CD4-positive, alpha-beta T cell (primary cell): ENCODE data around the gene TANGO2. TPM values are rescaled to one million over a fixed set of nuclear protein-coding genes. Genes with fewer than 3 reads are reported as not detected.

ENCODE experiments used
- ATAC-seq: fragments of 200-7000 bp; cut with Tn5 transposase; one replicate; pipeline ENCODE4 v1.10.0; 2022; ENCODE audit warnings: mild to moderate bottlenecking; ENCODE audit not compliant: poor library complexity
- CTCF ChIA-PET: fragments of 350-600 bp; sonication (Branson Sonifier 250); formaldehyde crosslinking; loops from one replicate; lab custom pipeline; 2021; ENCODE audit warnings: antibody characterized with exemption, inconsistent platforms; lab: Charles Lee
- POLR2A ChIA-PET: fragments of 350-600 bp; sonication (Branson Sonifier 250); formaldehyde crosslinking; loops from one replicate; lab custom pipeline; 2021; ENCODE audit warnings: antibody characterized with exemption, inconsistent platforms; lab: Charles Lee
- DNase-seq, 14 experiments: peaks; one replicate each; pipeline ENCODE4 v3.0.0-alpha.2; 2013 to 2020; ENCODE audit warnings: mixed read lengths in 2 of 14
- H3K27ac ChIP-seq, 2 donors: one replicate each; pipeline versions ENCODE4 v1.5.1 to v1.7.0; 2013; ENCODE audit warnings: low read length in 2 of 2, low read depth in 1 of 2, mild to moderate bottlenecking in 1 of 2
- H3K27me3 ChIP-seq, 2 experiments: 1 replicate in 1 of 2; 2 replicates in 1 of 2; pipeline versions ENCODE4 v1.6.1 to v1.7.0; 2013; ENCODE audit warnings: low read length in 2 of 2, control low read depth in 1 of 2, mild to moderate bottlenecking in 1 of 2, moderate library complexity in 1 of 2; ENCODE audit not compliant: insufficient read depth in 2 of 2, control insufficient read depth in 1 of 2
- H3K36me3 ChIP-seq: one replicate; pipeline ENCODE4 v1.6.1; 2013; ENCODE audit warnings: low read length, control low read depth; ENCODE audit not compliant: insufficient read depth
- H3K4me1 ChIP-seq: one replicate; pipeline ENCODE4 v1.6.1; 2013; ENCODE audit warnings: low read length, control low read depth; ENCODE audit not compliant: insufficient read depth
- H3K4me3 ChIP-seq: one replicate; pipeline ENCODE4 v1.5.1; 2013; ENCODE audit warnings: mild to moderate bottlenecking, low read length, moderate library complexity
- H3K9me3 ChIP-seq, 2 experiments: 1 replicate in 1 of 2; 2 replicates in 1 of 2; pipeline versions ENCODE4 v1.6.1 to v1.7.0; 2013; ENCODE audit warnings: low read length in 2 of 2, mild to moderate bottlenecking in 2 of 2, control low read depth in 1 of 2, moderate library complexity in 1 of 2; ENCODE audit not compliant: control insufficient read depth in 1 of 2, insufficient read depth in 1 of 2
- H3K27ac Mint-ChIP-seq: one replicate; pipeline ENCODE4 v1.8.0; 2020; ENCODE audit warnings: mixed read lengths
- H3K27me3 Mint-ChIP-seq: one replicate; pipeline ENCODE4 v1.8.0; 2021; ENCODE audit warnings: mixed read lengths
- H3K36me3 Mint-ChIP-seq: one replicate; pipeline ENCODE4 v1.8.0; 2021; ENCODE audit warnings: low read depth, mixed read lengths
- H3K4me1 Mint-ChIP-seq: one replicate; pipeline ENCODE4 v1.8.0; 2021; ENCODE audit warnings: low read depth, mixed read lengths
- H3K4me3 Mint-ChIP-seq: one replicate; pipeline ENCODE4 v1.8.0; 2020; ENCODE audit warnings: mild to moderate bottlenecking, mixed read lengths
- H3K9me3 Mint-ChIP-seq: one replicate; pipeline ENCODE4 v1.8.0; 2020; ENCODE audit warnings: mixed read lengths
- intact Hi-C, 2 experiments: fragments of 100-400 bp; cut with DNase I in 1 of 2; cut with micrococcal nuclease in 1 of 2; formaldehyde crosslinking; loops; one replicate each; pipeline versions ENCODE4 v1.15.1 to v1.9.0; 2023 to 2025; cut with DNase I, micrococcal nuclease
- total RNA-seq, 174 experiments: library from RNA in 2 of 174; stranded (reverse) in 2 of 174; gene quantifications; one replicate each; pipeline ENCODE4 v1.2.3 and lab custom pipeline; 2021 to 2026
- TF ChIP-seq, protein P1 (sequence below): fragments of 200-600 bp; IDR thresholded peaks from one replicate; pipeline ENCODE4 v1.8.0; 2022; ENCODE audit warnings: antibody characterized with exemption, mild to moderate bottlenecking

TANGO2 gene
- total RNA-seq, 2 experiments from 2014 or later: 10.3 to 10.5 TPM

DNA sequence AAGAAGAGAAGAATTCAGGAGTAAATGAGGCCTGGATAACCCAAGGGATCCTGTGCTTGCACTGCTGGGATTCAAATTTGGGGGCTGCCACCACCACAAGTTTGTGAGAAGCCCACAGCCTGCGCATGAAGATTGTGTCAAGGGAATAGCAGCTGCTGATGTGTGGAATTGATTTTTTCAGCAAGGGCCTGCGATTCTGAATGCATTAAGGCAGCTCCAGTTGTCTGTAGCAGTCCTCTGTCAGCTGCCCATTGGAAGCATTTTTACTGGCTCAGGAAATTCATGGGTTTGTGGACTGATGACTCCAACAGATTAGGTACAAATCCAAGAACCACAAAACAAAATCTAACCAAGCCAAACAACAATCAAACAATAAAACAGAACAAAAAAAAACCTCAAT is 18.3 kb upstream of the TANGO2 start:
- TF ChIP-seq, protein P1, sequence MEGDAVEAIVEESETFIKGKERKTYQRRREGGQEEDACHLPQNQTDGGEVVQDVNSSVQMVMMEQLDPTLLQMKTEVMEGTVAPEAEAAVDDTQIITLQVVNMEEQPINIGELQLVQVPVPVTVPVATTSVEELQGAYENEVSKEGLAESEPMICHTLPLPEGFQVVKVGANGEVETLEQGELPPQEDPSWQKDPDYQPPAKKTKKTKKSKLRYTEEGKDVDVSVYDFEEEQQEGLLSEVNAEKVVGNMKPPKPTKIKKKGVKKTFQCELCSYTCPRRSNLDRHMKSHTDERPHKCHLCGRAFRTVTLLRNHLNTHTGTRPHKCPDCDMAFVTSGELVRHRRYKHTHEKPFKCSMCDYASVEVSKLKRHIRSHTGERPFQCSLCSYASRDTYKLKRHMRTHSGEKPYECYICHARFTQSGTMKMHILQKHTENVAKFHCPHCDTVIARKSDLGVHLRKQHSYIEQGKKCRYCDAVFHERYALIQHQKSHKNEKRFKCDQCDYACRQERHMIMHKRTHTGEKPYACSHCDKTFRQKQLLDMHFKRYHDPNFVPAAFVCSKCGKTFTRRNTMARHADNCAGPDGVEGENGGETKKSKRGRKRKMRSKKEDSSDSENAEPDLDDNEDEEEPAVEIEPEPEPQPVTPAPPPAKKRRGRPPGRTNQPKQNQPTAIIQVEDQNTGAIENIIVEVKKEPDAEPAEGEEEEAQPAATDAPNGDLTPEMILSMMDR: no peak
- no peaks in the 10 kb centered on the region for H3K27me3 Mint-ChIP-seq
- intact Hi-C loops: no loop called here
- no peak for DNase-seq
- no peaks in the 10 kb centered on the region for H3K4me1 Mint-ChIP-seq
- H3K36me3 ChIP-seq: no peaks in the 10 kb centered on the region
- no peak for ATAC-seq
- ChIA-PET POLR2A (no interaction called here), CTCF (no interaction called here)
- H3K27ac ChIP-seq: no peak overlapping the region
- no peak overlapping the region for H3K4me3 Mint-ChIP-seq
- no peaks in the 10 kb centered on the region for H3K27me3 ChIP-seq
- H3K36me3 Mint-ChIP-seq: no peaks in the 10 kb centered on the region
- no peaks in the 10 kb centered on the region for H3K4me1 ChIP-seq
- peaks cover 10% of the 10 kb centered on the region for H3K9me3 Mint-ChIP-seq
- no peak overlapping the region for H3K4me3 ChIP-seq
- no peak overlapping the region for H3K27ac Mint-ChIP-seq
- H3K9me3 ChIP-seq: peaks cover 5 to 9% of the 10 kb centered on the region in 2 experiments

DNA sequence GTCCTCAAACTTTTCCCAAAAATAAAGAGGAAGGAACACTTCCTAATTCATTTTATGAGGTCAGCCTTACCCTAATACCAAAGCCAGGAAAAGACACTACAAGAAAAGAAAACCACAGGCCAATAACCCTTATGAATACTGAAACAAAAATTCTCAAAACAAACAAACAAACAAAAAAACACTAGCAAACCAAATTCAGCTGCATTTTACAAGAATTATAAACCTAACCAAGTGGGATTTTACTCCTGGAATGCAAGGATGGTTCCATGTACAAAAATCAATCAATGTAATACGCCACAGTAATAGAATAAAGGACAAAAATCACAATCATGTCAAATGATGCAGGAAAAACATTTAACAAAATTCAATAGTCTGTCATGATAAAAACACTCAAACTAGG is 17.6 kb upstream of the TANGO2 start:
- POLR2A ChIA-PET: no interaction called here
- Mint-ChIP-seq H3K4me3 (no peak overlapping the region), H3K4me1 (no peaks in the 10 kb centered on the region), H3K36me3 (no peaks in the 10 kb centered on the region), H3K9me3 (peaks cover 10% of the 10 kb centered on the region), H3K27ac (no peak overlapping the region), H3K27me3 (no peaks in the 10 kb centered on the region)
- Histone ChIP-seq H3K9me3 (peaks cover 5 to 9% of the 10 kb centered on the region in 2 experiments), H3K4me3 (no peak overlapping the region), H3K4me1 (no peaks in the 10 kb centered on the region), H3K27me3 (no peaks in the 10 kb centered on the region), H3K36me3 (no peaks in the 10 kb centered on the region), H3K27ac (no peak overlapping the region)
- CTCF ChIA-PET: no interaction called here
- TF ChIP-seq, protein P1: no peak
- intact Hi-C loops: no loop called here
- ATAC-seq (no peak), DNase-seq (no peak)

DNA sequence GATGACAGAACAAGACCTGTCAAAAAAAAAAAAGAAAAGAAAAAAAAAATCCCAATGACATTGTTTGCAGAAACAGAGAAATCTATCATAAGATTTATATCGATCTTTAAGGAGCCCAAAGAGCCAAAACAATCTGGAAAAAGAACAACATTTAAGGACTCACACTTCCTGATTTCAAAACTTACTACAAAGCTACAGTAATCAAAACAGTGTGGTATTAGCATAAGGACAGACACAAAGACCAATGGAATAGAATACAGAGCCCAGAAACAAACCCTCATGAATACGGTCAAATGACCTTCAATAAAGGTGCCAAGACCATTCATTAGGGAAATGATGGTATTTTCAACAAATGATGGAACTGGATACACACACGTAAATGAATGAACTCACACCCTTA is 16.4 kb upstream of the TANGO2 start:
- CTCF ChIA-PET: no interaction called here
- no peak overlapping the region for H3K27ac Mint-ChIP-seq
- H3K36me3 ChIP-seq: no peaks in the 10 kb centered on the region

More for the DNA sequence above, 16.4 kb upstream of the TANGO2 start:
- TF ChIP-seq, protein P1: no peak
- H3K9me3 Mint-ChIP-seq: peaks cover 10% of the 10 kb centered on the region
- no peak overlapping the region for H3K27ac ChIP-seq
- DNase-seq (no peak), ATAC-seq (no peak)
- H3K4me3 Mint-ChIP-seq: no peak overlapping the region
- intact Hi-C loops: no loop called here
- no peaks in the 10 kb centered on the region for H3K4me1 Mint-ChIP-seq
- no peaks in the 10 kb centered on the region for H3K27me3 Mint-ChIP-seq
- H3K4me3 ChIP-seq: no peak overlapping the region
- no peaks in the 10 kb centered on the region for H3K4me1 ChIP-seq
- peaks cover 5 to 9% of the 10 kb centered on the region in 2 experiments for H3K9me3 ChIP-seq
- no peaks in the 10 kb centered on the region for H3K27me3 ChIP-seq
- POLR2A ChIA-PET: no interaction called here
- no peaks in the 10 kb centered on the region for H3K36me3 Mint-ChIP-seq
